Measurements from ENCODE around the gene MOB2. TPM values are rescaled to one million over a fixed set of nuclear protein-coding genes. Genes with fewer than 3 reads are reported as not detected.

Gene MOB2
- total and polyA plus RNA-seq, 2 donors from 2014 or later: 50.7 to 51.7 TPM

DNA sequence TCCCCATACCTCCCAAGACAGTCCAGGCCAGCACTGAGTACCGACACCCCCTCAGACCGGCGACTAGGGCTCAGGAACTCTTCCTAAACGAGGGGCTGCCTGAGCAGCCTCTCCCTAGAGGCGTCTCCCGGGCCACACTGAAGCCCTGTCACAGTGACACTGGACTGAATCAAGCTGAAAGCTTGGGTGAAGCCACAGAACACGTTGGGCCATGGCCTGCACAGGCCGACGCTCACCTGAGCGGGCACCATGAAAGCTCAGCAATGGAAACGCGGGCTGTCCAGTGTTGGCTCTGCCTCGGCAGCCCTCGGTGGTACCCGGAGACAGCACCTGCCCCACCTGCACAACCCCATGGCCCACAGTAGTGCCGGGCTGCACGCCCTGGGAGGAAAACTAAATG, 42.7 kb upstream of the MOB2 start:
- no peak for FAIRE-seq
- Histone ChIP-seq H3K27ac (ENCODE audit: low read depth in 2 of 2, low read length in 2 of 2) (no peak overlapping the region), H3K9ac (ENCODE audit: low read length in 3 of 3) (no peak overlapping the region), H3K36me3 (ENCODE audit: control insufficient read depth in 2 of 3, insufficient read depth in 3 of 3, low read length in 3 of 3) (no peaks in the 10 kb centered on the region), H3K4me1 (ENCODE audit: control insufficient read depth in 2 of 3, insufficient read depth in 2 of 3, low read depth in 1 of 3, low read length in 3 of 3) (peaks cover 0 to 19% (median 7%) of the 10 kb centered on the region in 3 donors), H3K9me3 (ENCODE audit: control insufficient read depth in 2 of 3, insufficient read depth in 1 of 3, low read length in 3 of 3) (no peaks in the 10 kb centered on the region), H3K4me3 (ENCODE audit: low read length in 3 of 3) (no peak overlapping the region), H3K27me3 (ENCODE audit: control insufficient read depth, insufficient read depth, low read length) (no peaks in the 10 kb centered on the region)
- intact Hi-C loops (cut with DNase I): no loop called here
- TF ChIP-seq, protein P1, sequence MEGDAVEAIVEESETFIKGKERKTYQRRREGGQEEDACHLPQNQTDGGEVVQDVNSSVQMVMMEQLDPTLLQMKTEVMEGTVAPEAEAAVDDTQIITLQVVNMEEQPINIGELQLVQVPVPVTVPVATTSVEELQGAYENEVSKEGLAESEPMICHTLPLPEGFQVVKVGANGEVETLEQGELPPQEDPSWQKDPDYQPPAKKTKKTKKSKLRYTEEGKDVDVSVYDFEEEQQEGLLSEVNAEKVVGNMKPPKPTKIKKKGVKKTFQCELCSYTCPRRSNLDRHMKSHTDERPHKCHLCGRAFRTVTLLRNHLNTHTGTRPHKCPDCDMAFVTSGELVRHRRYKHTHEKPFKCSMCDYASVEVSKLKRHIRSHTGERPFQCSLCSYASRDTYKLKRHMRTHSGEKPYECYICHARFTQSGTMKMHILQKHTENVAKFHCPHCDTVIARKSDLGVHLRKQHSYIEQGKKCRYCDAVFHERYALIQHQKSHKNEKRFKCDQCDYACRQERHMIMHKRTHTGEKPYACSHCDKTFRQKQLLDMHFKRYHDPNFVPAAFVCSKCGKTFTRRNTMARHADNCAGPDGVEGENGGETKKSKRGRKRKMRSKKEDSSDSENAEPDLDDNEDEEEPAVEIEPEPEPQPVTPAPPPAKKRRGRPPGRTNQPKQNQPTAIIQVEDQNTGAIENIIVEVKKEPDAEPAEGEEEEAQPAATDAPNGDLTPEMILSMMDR (IDR thresholded peaks at IDR 0.05; ENCODE audit: borderline replicate concordance, extremely low read depth, insufficient read depth): no peak
- no peak for DNase-seq

DNA sequence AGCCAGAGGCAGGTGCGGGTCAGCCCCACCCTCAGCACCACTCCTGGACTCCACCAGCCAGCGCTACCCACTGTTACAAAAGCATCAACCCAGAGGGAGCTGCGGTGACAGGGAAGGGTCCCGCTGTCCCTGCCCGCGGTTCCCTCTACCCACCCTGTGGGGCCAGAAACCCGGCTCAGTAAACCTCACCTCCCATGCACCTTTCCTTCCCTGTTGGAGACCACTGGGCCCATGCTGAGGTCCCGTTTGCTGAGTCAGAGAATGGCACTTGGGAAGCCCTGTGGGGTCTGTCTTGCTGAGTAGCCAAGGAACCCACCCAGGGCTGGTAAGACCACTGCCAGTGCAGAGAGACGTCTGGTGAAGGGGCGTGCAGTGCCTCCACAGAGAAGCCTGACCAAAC, 42.1 kb upstream of the MOB2 start:
- Histone ChIP-seq H3K27me3 (ENCODE audit: control insufficient read depth, insufficient read depth, low read length) (no peaks in the 10 kb centered on the region), H3K4me3 (ENCODE audit: low read length in 3 of 3) (no peak overlapping the region), H3K27ac (ENCODE audit: low read depth in 2 of 2, low read length in 2 of 2) (no peak overlapping the region), H3K9ac (ENCODE audit: low read length in 3 of 3) (no peak overlapping the region), H3K9me3 (ENCODE audit: control insufficient read depth in 2 of 3, insufficient read depth in 1 of 3, low read length in 3 of 3) (no peaks in the 10 kb centered on the region), H3K36me3 (ENCODE audit: control insufficient read depth in 2 of 3, insufficient read depth in 3 of 3, low read length in 3 of 3) (no peaks in the 10 kb centered on the region), H3K4me1 (ENCODE audit: control insufficient read depth in 2 of 3, insufficient read depth in 2 of 3, low read depth in 1 of 3, low read length in 3 of 3) (peaks cover 0 to 19% (median 7%) of the 10 kb centered on the region in 3 donors)
- intact Hi-C loops (cut with DNase I): no loop called here
- TF ChIP-seq, protein P1 (IDR thresholded peaks at IDR 0.05; ENCODE audit: borderline replicate concordance, extremely low read depth, insufficient read depth): no peak
- DNase-seq (no peak), FAIRE-seq (no peak)

DNA sequence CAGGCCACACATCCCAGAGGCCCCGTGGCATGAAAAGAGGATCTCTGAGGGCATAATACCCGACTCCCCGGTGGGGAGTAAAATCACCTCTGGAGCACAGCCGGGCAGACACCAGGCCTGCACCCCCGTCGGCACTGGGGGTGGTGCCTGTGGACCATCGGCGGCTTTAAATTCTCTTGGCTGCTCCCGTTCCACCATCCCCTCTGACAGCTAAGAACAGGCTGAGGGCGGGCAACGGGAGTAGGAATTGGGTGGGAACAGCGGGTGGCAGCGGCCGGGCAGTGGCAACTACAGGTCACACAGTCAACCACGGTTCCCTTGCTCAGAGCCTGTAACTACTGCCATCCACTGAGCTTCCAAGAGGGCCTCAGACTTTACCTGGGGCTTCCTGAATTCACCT, 40.2 kb upstream of the MOB2 start:
- Histone ChIP-seq H3K4me1 (ENCODE audit: control insufficient read depth in 2 of 3, insufficient read depth in 2 of 3, low read depth in 1 of 3, low read length in 3 of 3) (peaks cover 0 to 7% (median under 1%) of the 10 kb centered on the region in 3 donors), H3K4me3 (ENCODE audit: low read length in 3 of 3) (no peak overlapping the region), H3K27ac (ENCODE audit: low read depth in 2 of 2, low read length in 2 of 2) (no peak overlapping the region), H3K36me3 (ENCODE audit: control insufficient read depth in 2 of 3, insufficient read depth in 3 of 3, low read length in 3 of 3) (no peaks in the 10 kb centered on the region), H3K9ac (ENCODE audit: low read length in 3 of 3) (no peak overlapping the region), H3K27me3 (ENCODE audit: control insufficient read depth, insufficient read depth, low read length) (no peaks in the 10 kb centered on the region), H3K9me3 (ENCODE audit: control insufficient read depth in 2 of 3, insufficient read depth in 1 of 3, low read length in 3 of 3) (no peaks in the 10 kb centered on the region)
- DNase-seq (no peak), FAIRE-seq (no peak)
- intact Hi-C loops (cut with DNase I): no loop called here
- TF ChIP-seq, protein P1 (IDR thresholded peaks at IDR 0.05; ENCODE audit: borderline replicate concordance, extremely low read depth, insufficient read depth): no peak

DNA sequence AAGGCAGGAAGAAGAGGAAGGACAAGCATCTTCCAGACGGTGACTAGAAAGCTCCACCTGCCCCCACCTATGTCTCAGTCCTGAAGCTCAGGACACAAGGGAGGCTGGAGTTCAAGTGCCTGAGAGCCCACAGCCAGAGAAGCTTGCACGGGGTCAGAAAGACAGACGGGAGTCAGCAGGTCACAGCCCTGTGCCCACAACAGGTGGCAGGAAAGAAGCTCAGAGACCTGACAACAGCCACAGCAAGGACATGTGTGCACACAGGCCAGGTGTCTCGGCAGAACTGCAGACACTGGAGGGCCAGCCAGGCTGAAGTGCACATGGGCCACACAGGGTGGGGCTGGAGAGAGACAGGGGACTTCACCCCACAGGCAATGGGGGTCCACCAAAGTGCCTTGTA, 37.2 kb upstream of the MOB2 start:
- FAIRE-seq: no peak
- Histone ChIP-seq H3K36me3 (ENCODE audit: control insufficient read depth in 2 of 3, insufficient read depth in 3 of 3, low read length in 3 of 3) (no peaks in the 10 kb centered on the region), H3K4me1 (ENCODE audit: control insufficient read depth in 2 of 3, insufficient read depth in 2 of 3, low read depth in 1 of 3, low read length in 3 of 3) (peaks cover 0 to 4% (median 0%) of the 10 kb centered on the region in 3 donors), H3K4me3 (ENCODE audit: low read length in 3 of 3) (no peak overlapping the region), H3K27me3 (ENCODE audit: control insufficient read depth, insufficient read depth, low read length) (no peaks in the 10 kb centered on the region), H3K27ac (ENCODE audit: low read depth in 2 of 2, low read length in 2 of 2) (no peak overlapping the region), H3K9me3 (ENCODE audit: control insufficient read depth in 2 of 3, insufficient read depth in 1 of 3, low read length in 3 of 3) (no peaks in the 10 kb centered on the region), H3K9ac (ENCODE audit: low read length in 3 of 3) (no peak overlapping the region)
- TF ChIP-seq, protein P1 (IDR thresholded peaks at IDR 0.05; ENCODE audit: borderline replicate concordance, extremely low read depth, insufficient read depth): no peak
- intact Hi-C loops (cut with DNase I): no loop called here
- no peak for DNase-seq

Data from kidney (tissue), 14 donors.